ENCODE measurements around the gene SERTAD1.

Gene SERTAD1

DNA sequence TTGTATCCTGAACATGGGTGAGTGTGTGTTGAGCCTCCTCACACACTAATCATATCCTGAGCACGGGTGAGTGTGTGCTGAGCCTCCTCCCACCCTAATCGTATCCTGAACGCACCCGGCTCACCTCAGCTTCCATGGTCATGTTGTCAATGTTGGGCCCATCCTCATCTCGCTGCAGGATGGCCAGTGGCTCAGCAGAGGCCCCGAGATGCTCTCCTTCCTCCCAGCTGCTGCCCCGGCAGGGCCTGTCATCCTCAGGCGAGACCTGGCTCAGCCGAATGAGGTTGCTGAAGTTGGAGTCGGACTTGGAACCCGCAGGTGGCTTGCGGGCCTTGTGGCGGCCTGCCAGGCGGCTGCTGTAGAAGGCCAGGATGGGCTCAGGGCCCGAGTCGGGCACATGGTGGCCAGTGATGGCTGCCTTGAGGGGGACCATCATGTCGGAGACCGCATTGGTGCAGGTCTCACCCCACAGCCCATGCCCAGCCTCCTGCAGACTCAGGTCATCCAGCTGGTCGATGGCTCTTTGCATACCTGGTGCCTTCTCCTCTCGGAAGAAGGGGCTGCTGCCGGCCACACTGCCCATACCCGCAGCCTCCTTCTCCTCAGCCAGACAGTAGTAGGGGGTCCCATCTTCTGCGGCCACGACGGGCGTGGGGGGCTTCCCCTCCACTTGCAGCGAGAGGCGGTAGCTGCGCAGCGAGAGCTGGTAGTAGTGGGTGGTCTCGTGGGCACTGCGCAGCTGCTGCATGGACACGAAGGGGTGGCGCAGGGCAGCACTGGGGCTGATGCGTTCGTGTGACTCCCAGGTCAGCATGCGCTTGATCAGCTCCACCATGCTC is 45.4 kb downstream of the SERTAD1 start:
- no peak for DNase-seq (ENCODE audit: low read depth in 2 of 3, low spot score in 2 of 3)

- no peak for DNase-seq (ENCODE audit: low read depth in 2 of 3, low spot score in 2 of 3)
Observed at GRCh38 chr19:40379446-40380198, 46.2 kb downstream of the SERTAD1 start.

DNA sequence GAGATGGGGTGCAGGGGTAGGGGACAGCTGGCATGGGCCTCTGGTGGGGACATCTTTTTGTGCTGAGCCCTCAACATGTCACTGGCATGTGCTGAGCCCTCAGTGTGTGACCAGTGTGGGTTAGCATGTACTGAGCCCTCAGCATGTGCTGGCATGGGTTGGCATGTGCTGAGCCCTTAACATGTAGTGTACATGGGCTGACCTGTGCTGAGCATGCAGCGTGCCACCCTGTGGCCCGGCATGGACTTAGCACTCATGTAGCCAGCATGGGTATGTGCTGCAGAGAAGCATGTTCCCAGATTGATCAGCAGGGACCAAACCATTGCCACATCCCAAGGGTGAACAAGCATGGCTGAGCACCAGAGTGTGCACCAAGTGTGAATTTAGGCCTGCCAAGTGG is 47.3 kb downstream of the SERTAD1 start:
- DNase-seq (ENCODE audit: low read depth in 2 of 3, low spot score in 2 of 3), result no peak

- no peak for DNase-seq (ENCODE audit: low read depth in 2 of 3, low spot score in 2 of 3)
Observed at GRCh38 chr19:40377876-40378385, 47.9 kb downstream of the SERTAD1 start.

DNA sequence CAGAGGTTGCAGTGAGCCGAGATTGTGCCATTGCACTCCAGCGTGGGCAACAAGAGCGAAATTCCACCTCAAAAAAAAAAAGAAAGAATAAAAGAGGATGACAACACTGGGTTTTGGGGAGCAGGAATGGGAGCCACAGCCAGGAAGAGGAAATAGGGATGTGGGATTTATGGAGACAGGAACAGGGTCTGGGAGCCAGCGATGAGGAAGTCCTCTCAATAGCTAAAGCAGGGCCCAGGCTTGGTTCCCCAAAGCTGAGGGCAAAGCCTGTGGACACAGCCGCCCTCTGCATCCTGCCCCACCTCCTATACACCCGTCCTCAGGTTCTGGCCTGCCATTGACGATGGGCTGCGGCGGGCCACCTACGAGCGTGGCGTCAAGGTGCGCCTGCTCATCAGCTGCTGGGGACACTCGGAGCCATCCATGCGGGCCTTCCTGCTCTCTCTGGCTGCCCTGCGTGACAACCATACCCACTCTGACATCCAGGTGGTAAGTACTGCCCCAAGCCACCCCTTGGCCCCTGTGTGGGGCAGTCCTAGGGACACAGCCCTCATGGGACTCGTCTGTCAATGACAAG is 49.4 kb downstream of the SERTAD1 start:
- DNase-seq (ENCODE audit: low read depth in 2 of 3, low spot score in 2 of 3), result no peak

- no peak for DNase-seq (ENCODE audit: low read depth in 2 of 3, low spot score in 2 of 3)
Observed at GRCh38 chr19:40374084-40374483, 51.7 kb downstream of the SERTAD1 start.

DNA sequence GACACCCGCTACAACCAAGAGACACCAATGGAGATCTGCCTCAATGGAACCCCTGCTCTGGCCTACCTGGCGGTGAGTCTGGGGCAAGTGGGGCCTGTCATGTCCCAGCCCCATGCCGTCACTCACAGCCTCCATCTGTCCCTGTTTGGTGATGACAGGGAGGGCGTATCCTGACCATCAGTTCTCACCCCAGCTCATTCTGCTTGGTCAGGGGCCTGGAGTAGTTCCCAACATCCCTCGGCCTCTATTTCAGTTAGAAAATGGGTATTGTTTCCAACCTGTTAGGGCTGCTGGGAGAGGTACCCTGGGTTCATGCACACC is 54.0 kb downstream of the SERTAD1 start:
- no peak for DNase-seq (ENCODE audit: low read depth in 2 of 3, low spot score in 2 of 3)
